ENCODE measurements around the gene IL22. TPM values are rescaled to one million over a fixed set of nuclear protein-coding genes. Genes with fewer than 3 reads are reported as not detected.
A peak's percentile ranks its signal among the peaks of the same experiment; 100 is the strongest.

The IL22 gene
- total RNA-seq, 1 experiment from 2014 or later: not detected

DNA sequence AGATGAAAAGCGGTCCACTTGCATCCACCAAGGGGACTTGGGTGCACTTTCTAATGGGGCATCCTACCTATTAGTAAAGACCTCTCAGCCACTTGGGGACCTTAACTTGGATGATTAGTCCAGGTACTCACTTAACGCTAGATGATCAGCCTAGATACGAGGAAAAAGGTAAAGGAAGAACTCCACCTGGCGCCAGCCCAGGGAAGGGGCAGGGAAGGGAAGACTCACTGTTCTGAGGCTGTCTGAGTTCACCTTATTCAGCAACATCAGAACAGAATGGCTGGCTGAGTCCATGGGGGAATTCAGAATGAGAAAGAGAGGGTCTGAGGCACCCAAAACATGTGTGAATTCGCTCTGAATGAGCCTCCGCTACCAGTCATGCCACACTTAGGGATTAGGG is 7.1 kb downstream of the IL22 start:
- H2BK20ac ChIP-seq (ENCODE audit: low read depth, low read length, poor library complexity, severe bottlenecking): no peak overlapping the region
- TF ChIP-seq, protein P1, sequence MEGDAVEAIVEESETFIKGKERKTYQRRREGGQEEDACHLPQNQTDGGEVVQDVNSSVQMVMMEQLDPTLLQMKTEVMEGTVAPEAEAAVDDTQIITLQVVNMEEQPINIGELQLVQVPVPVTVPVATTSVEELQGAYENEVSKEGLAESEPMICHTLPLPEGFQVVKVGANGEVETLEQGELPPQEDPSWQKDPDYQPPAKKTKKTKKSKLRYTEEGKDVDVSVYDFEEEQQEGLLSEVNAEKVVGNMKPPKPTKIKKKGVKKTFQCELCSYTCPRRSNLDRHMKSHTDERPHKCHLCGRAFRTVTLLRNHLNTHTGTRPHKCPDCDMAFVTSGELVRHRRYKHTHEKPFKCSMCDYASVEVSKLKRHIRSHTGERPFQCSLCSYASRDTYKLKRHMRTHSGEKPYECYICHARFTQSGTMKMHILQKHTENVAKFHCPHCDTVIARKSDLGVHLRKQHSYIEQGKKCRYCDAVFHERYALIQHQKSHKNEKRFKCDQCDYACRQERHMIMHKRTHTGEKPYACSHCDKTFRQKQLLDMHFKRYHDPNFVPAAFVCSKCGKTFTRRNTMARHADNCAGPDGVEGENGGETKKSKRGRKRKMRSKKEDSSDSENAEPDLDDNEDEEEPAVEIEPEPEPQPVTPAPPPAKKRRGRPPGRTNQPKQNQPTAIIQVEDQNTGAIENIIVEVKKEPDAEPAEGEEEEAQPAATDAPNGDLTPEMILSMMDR (conservative IDR thresholded peaks at IDR 0.05): peak; percentile 34; the same call in 2 of the 3 replicates
- H4K8ac ChIP-seq (replicated peaks; ENCODE audit: insufficient read length, low read depth, low read length): no peak overlapping the region
- no CpG with 5 or more reads among the region's 6 CpGs for WGBS (ENCODE audit: extremely low coverage, insufficient read length, low lambda C conversion rate)
- Mint-ChIP-seq H3K27me3 (ENCODE audit: low read depth) (no peaks in the 10 kb centered on the region), H3K27ac (no peak overlapping the region), H3K4me1 (peaks cover 2 to 17% of the 10 kb centered on the region in 2 experiments; a peak in 2 of 4 replicates), H3K9me3 (peaks cover 15 to 17% of the 10 kb centered on the region in 2 experiments), H3K36me3 (ENCODE audit: insufficient read depth in 1 of 3, low read depth in 3 of 3) (peaks cover 0 to 16% (median 4%) of the 10 kb centered on the region in 3 experiments; a peak in 4 of 7 replicates), H3K4me3 (no peak overlapping the region)
- H3K27ac ChIP-seq (ENCODE audit: insufficient read length, low read depth, low read length): no peak overlapping the region
- H2BK15ac ChIP-seq (ENCODE audit: low read depth, low read length): no peak overlapping the region
- no peaks in the 10 kb centered on the region for H3K9me3 ChIP-seq (ENCODE audit: control insufficient read depth, low read depth, low read length)
- H3K4me1 ChIP-seq (ENCODE audit: insufficient read depth, low read length): no peaks in the 10 kb centered on the region
- no peak overlapping the region for H3K4me2 ChIP-seq (ENCODE audit: insufficient read depth, insufficient read length, low read length)
- no peak overlapping the region for H2AK5ac ChIP-seq (ENCODE audit: insufficient read length, low read length)
- no peaks in the 10 kb centered on the region for H3K27me3 ChIP-seq (ENCODE audit: insufficient read depth, low read length)
- H4K20me1 ChIP-seq (ENCODE audit: control insufficient read depth, insufficient read depth, insufficient read length): no peaks in the 10 kb centered on the region
- no peak overlapping the region for H4K5ac ChIP-seq (ENCODE audit: insufficient read length, low read depth, low read length)
- no peak overlapping the region for H2BK5ac ChIP-seq (ENCODE audit: insufficient read length, low read length)
- H3K79me2 ChIP-seq (ENCODE audit: insufficient read depth, low read length): no peaks in the 10 kb centered on the region
- no peak overlapping the region for H3K56ac ChIP-seq (ENCODE audit: insufficient read length, low read depth, low read length)
- H3K23me2 ChIP-seq (ENCODE audit: insufficient read length, low read depth, low read length, poor library complexity, severe bottlenecking): no peaks in the 10 kb centered on the region
- H3T11ph ChIP-seq (ENCODE audit: low read length): no peak overlapping the region
- H3K14ac ChIP-seq (ENCODE audit: insufficient read depth, low read length): no peak overlapping the region
- H3K79me1 ChIP-seq (ENCODE audit: insufficient read depth, low read depth, low read length, poor library complexity, severe bottlenecking): no peaks in the 10 kb centered on the region
- H3K4ac ChIP-seq (ENCODE audit: low read depth, low read length): no peak overlapping the region
- no peak overlapping the region for H3K18ac ChIP-seq (ENCODE audit: insufficient read length, low read depth, low read length)
- H3K9ac ChIP-seq (ENCODE audit: extremely low read depth, insufficient read length, low read length): no peak overlapping the region
- H3K23ac ChIP-seq (ENCODE audit: insufficient read length, low read depth, low read length): no peak overlapping the region
- H2AFZ ChIP-seq (ENCODE audit: low read length): no peak overlapping the region
- DNase-seq: no peak
- H2BK120ac ChIP-seq (ENCODE audit: low read depth, low read length, poor library complexity, severe bottlenecking): no peak overlapping the region
- H2BK12ac ChIP-seq (ENCODE audit: insufficient read length, low read depth, low read length): no peak overlapping the region
- no peak overlapping the region for H4K91ac ChIP-seq (ENCODE audit: insufficient read length, low read depth, low read length)
